CMK (cell line): ENCODE measurements around the gene NR1D1.
A peak's percentile ranks its signal among the peaks of the same experiment; 100 is the strongest.

Experiments
- DNase-seq: peaks from one replicate; pipeline ENCODE4 v3.0.0-alpha.2; 2010; ENCODE audit warnings: low read depth

Gene NR1D1

GRCh38 chr17:40111221-40112128, 11.1 kb upstream of the NR1D1 start:
- peak; percentile 87 for DNase-seq

GRCh38 chr17:40110026-40110845, 9.8 kb upstream of the NR1D1 start:
- no peak for DNase-seq

- DNase-seq = no peak
Measured at GRCh38 chr17:40108970-40109824, 8.8 kb upstream of the NR1D1 start.

GRCh38 chr17:40107522-40108174, 7.3 kb upstream of the NR1D1 start:
- peak; percentile 80 for DNase-seq

- DNase-seq = no peak
Measured at GRCh38 chr17:40106760-40107521, 6.6 kb upstream of the NR1D1 start.

GRCh38 chr17:40105861-40106759, 5.7 kb upstream of the NR1D1 start:
- no peak for DNase-seq

GRCh38 chr17:40104594-40105486, 4.5 kb upstream of the NR1D1 start:
- DNase-seq = no peak

- no peak for DNase-seq
Measured at GRCh38 chr17:40103688-40104087, 3.3 kb upstream of the NR1D1 start.

- no peak for DNase-seq
Measured at GRCh38 chr17:40103071-40103661, 2.8 kb upstream of the NR1D1 start.

- DNase-seq = no peak
Measured at GRCh38 chr17:40101367-40102210, 1.2 kb upstream of the NR1D1 start.

GRCh38 chr17:40100669-40101366, 429 bp upstream of the NR1D1 start:
- peak; percentile 88 for DNase-seq

GRCh38 chr17:40099619-40100418, 570 bp downstream of the NR1D1 start:
- DNase-seq = no peak

- DNase-seq = peak; percentile 93
Measured at GRCh38 chr17:40098846-40099618, 1.4 kb downstream of the NR1D1 start.

- no peak for DNase-seq
Measured at GRCh38 chr17:40097931-40098845, 2.2 kb downstream of the NR1D1 start.
